Measurements from ENCODE around the gene LCE1C. TPM values are rescaled to one million over a fixed set of nuclear protein-coding genes. Genes with fewer than 3 reads are reported as not detected.

The LCE1C gene
- total RNA-seq, 2 experiments from 2014 or later: not detected

- H3K27ac Mint-ChIP-seq: no peak overlapping the region
- no peak for TF ChIP-seq CTCF (IDR thresholded peaks at IDR 0.05)
- no peaks in the 10 kb centered on the region for H3K4me1 Mint-ChIP-seq (ENCODE audit: low read depth)
- ATAC-seq (no peak), DNase-seq (no peak)
- CTCF ChIA-PET: interaction anchor here (0.7 kb wide), 1 partner anchor 69 kb away, joined by 3 read pairs; no protein-coding TSS in a partner anchor
- intact Hi-C loops (cut with micrococcal nuclease): no loop called here
- POLR2A ChIA-PET: no interaction called here
- H3K9me3 Mint-ChIP-seq: no peaks in the 10 kb centered on the region
- no peaks in the 10 kb centered on the region for H3K36me3 Mint-ChIP-seq (ENCODE audit: low read depth)
- H3K4me3 Mint-ChIP-seq: no peak overlapping the region
- peaks cover 13% of the 10 kb centered on the region for H3K27me3 Mint-ChIP-seq
Measured at GRCh38 chr1:152801333-152801732, 5.1 kb downstream of the LCE1C start.

GRCh38 chr1:152796421-152796820 is 10.0 kb downstream of the LCE1C start, which contains the start of gene LCE1D:
Gene LCE1D (plus strand): TSS chr1:152796721. CDS start chr1:152797795, 1,074 bp downstream.
- intact Hi-C loops (cut with micrococcal nuclease): no loop called here
- no peak within 1 kb of the TSS for H3K27ac Mint-ChIP-seq
- H3K4me1 Mint-ChIP-seq (ENCODE audit: low read depth): no peaks in the 10 kb centered on the region
- DNase-seq (no peak), ATAC-seq (no peak)
- H3K36me3 Mint-ChIP-seq (ENCODE audit: low read depth): no peaks in the 10 kb centered on the region
- CTCF ChIA-PET: no interaction called here
- H3K4me3 Mint-ChIP-seq: no peak within 1 kb of the TSS
- no peak for TF ChIP-seq CTCF (IDR thresholded peaks at IDR 0.05)
- peaks cover 9% of the 10 kb centered on the region for H3K27me3 Mint-ChIP-seq
- POLR2A ChIA-PET: no interaction called here
- no peaks in the 10 kb centered on the region for H3K9me3 Mint-ChIP-seq

GRCh38 chr1:152795686-152796085 is 10.8 kb downstream of the LCE1C start:
- ATAC-seq (no peak), DNase-seq (no peak)
- intact Hi-C loops (cut with micrococcal nuclease): no loop called here
- ChIA-PET CTCF (no interaction called here), POLR2A (no interaction called here)
- Mint-ChIP-seq H3K4me3 (no peak overlapping the region), H3K27me3 (peaks cover 6% of the 10 kb centered on the region), H3K36me3 (ENCODE audit: low read depth) (no peaks in the 10 kb centered on the region), H3K27ac (no peak overlapping the region), H3K4me1 (ENCODE audit: low read depth) (no peaks in the 10 kb centered on the region), H3K9me3 (no peaks in the 10 kb centered on the region)
- TF ChIP-seq CTCF (IDR thresholded peaks at IDR 0.05): no peak

GRCh38 chr1:152786077-152786476 is 20.4 kb downstream of the LCE1C start, which contains the start of gene LCE1E:
Gene LCE1E (plus strand): TSS chr1:152786257. CDS start chr1:152787300, 1,043 bp downstream.
- no peaks in the 10 kb centered on the region for H3K4me1 Mint-ChIP-seq (ENCODE audit: low read depth)
- ATAC-seq: no peak

GRCh38 chr1:152783095-152783494 is 23.4 kb downstream of the LCE1C start:
- CTCF ChIA-PET: no interaction called here
- no peaks in the 10 kb centered on the region for H3K4me1 Mint-ChIP-seq (ENCODE audit: low read depth)
- TF ChIP-seq CTCF (IDR thresholded peaks at IDR 0.05): no peak
- peaks cover 14% of the 10 kb centered on the region for H3K27me3 Mint-ChIP-seq
- H3K27ac Mint-ChIP-seq: no peak overlapping the region
- H3K4me3 Mint-ChIP-seq: no peak overlapping the region
- no peak for ATAC-seq
- POLR2A ChIA-PET: no interaction called here
- intact Hi-C loops (cut with micrococcal nuclease): no loop called here
- H3K36me3 Mint-ChIP-seq (ENCODE audit: low read depth): no peaks in the 10 kb centered on the region
- no peak for DNase-seq
- H3K9me3 Mint-ChIP-seq: no peaks in the 10 kb centered on the region

More at GRCh38 chr1:152786077-152786476, 20.4 kb downstream of the LCE1C start, which contains the start of gene LCE1E:
- CTCF ChIA-PET: no interaction called here
- POLR2A ChIA-PET: no interaction called here
- H3K36me3 Mint-ChIP-seq (ENCODE audit: low read depth): no peaks in the 10 kb centered on the region
- TF ChIP-seq CTCF (IDR thresholded peaks at IDR 0.05): no peak
- H3K9me3 Mint-ChIP-seq: no peaks in the 10 kb centered on the region
- no peak within 1 kb of the TSS for H3K4me3 Mint-ChIP-seq
- no peak for DNase-seq
- H3K27me3 Mint-ChIP-seq: peaks cover 12% of the 10 kb centered on the region
- intact Hi-C loops (cut with micrococcal nuclease): no loop called here
- no peak within 1 kb of the TSS for H3K27ac Mint-ChIP-seq

Measured in activated CD8-positive, alpha-beta T cell treated with anti-CD3 and anti-CD28 coated beads for 36 hours (primary cell).